ENCODE measurements around the gene PTPRM.

PTPRM gene

DNA sequence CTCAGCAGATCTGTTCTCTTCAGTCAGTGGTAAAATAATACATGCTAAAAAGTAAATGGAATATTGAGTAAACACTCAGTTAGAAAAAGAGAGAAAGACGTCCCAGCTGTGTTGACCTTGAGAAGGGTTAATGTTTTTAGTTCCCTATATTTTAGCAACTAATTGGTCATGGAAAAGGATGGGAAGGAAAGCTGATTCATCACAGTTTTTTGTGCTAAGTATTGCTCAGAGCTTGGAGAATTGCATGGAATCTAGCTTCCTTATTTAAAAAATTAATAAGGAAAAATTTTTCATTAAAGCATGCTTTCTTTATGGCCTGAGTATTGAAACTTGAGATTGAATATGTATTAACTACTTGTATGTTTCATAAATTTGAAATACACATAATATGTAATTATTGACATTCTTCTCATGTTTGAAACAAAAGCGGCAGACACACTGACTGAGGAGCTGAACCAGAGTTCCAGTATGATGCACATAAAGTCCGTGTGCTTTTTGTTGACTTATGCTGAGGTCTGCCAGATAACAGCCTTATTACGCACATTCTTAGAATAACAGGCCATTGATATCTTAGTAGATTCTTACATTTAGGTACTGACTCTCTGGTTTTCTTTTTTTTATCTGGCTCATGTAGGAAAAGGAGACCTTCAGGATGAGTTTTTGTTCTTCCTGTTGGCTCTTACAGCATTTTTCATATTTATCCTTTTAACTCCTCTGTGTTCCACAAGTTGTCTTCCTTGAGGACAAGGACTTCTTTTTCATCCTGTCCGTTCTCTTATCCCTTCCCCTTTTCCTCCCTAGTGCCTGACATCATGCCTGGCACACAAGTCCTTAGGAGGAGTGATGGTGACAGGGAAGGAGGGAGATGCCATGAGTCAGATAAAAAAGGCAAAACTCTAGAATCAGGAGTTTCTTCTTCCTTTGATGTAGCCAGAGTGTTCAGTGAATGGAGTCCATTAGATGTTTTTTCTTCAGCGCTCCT lies 194.1 kb downstream of the PTPRM start:
- H2AFZ ChIP-seq (ENCODE audit: low read length) = no peak overlapping the region
- DNase-seq = no peak
- no peaks in the 10 kb centered on the region for H3F3A ChIP-seq (ENCODE audit: insufficient read depth, low read length)
- no peak overlapping the region for H3K4me3 ChIP-seq (ENCODE audit: low read length)
- no peaks in the 10 kb centered on the region for H3K79me2 ChIP-seq (ENCODE audit: low read length)
- H3K27me3 ChIP-seq (replicated peaks; ENCODE audit: insufficient read depth, low read length) = no peaks in the 10 kb centered on the region
- no peaks in the 10 kb centered on the region for H3K9me3 ChIP-seq (replicated peaks; ENCODE audit: insufficient read depth, low read length)
- H3K9me2 ChIP-seq (replicated peaks; ENCODE audit: insufficient read depth, low read length) = no peaks in the 10 kb centered on the region
- no peak overlapping the region for H3K27ac ChIP-seq (ENCODE audit: low read length)
- H3K9ac ChIP-seq (ENCODE audit: low read length) = no peak overlapping the region
- H3K4me1 ChIP-seq (ENCODE audit: low read length) = no peaks in the 10 kb centered on the region
- no peak overlapping the region for H3K4me2 ChIP-seq (ENCODE audit: low read depth, low read length)
- H4K20me1 ChIP-seq (ENCODE audit: insufficient read depth, low read length) = no peaks in the 10 kb centered on the region
- no peaks in the 10 kb centered on the region for H3K36me3 ChIP-seq (replicated peaks; ENCODE audit: insufficient read depth, low read length)
- TF ChIP-seq EZH2phosphoT487 (IDR thresholded peaks at IDR 0.05; ENCODE audit: low read length) (no peak), EZH2 (optimal IDR thresholded peaks at IDR 0.05; ENCODE audit: low read depth, low read length) (no peak)
- TF ChIP-seq, protein P1, sequence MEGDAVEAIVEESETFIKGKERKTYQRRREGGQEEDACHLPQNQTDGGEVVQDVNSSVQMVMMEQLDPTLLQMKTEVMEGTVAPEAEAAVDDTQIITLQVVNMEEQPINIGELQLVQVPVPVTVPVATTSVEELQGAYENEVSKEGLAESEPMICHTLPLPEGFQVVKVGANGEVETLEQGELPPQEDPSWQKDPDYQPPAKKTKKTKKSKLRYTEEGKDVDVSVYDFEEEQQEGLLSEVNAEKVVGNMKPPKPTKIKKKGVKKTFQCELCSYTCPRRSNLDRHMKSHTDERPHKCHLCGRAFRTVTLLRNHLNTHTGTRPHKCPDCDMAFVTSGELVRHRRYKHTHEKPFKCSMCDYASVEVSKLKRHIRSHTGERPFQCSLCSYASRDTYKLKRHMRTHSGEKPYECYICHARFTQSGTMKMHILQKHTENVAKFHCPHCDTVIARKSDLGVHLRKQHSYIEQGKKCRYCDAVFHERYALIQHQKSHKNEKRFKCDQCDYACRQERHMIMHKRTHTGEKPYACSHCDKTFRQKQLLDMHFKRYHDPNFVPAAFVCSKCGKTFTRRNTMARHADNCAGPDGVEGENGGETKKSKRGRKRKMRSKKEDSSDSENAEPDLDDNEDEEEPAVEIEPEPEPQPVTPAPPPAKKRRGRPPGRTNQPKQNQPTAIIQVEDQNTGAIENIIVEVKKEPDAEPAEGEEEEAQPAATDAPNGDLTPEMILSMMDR (IDR thresholded peaks at IDR 0.05; ENCODE audit: low read length) = no peak

DNA sequence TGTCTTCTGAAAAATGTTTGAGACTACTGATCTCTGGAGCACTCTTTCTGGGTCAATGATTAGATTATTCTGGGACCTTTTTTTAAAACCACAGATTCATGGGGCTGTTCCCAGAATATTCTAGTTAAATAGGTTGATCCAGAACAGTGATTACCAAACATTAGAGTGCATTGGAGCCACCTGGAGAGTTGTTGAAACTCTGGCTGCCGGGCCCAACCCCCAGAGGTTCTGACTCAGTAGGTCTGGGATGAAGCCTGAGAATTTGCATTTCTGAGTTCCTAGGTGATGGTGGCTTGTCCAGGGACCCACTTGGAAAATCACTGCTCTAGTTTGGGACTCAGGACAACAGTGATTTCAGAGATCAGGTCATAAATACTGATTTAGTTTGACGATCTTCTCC lies 197.3 kb downstream of the PTPRM start:
- no peak overlapping the region for H3K4me3 ChIP-seq (ENCODE audit: low read length)
- no peak overlapping the region for H3K27ac ChIP-seq (ENCODE audit: low read length)
- H3K79me2 ChIP-seq (ENCODE audit: low read length) = no peaks in the 10 kb centered on the region
- TF ChIP-seq, protein P1 (IDR thresholded peaks at IDR 0.05; ENCODE audit: low read length) = no peak
- no peak for TF ChIP-seq EZH2 (optimal IDR thresholded peaks at IDR 0.05; ENCODE audit: low read depth, low read length)
- no peak for TF ChIP-seq EZH2phosphoT487 (IDR thresholded peaks at IDR 0.05; ENCODE audit: low read length)
- no peak for DNase-seq
- H3K4me2 ChIP-seq (ENCODE audit: low read depth, low read length) = no peak overlapping the region
- no peak overlapping the region for H2AFZ ChIP-seq (ENCODE audit: low read length)
- no peaks in the 10 kb centered on the region for H4K20me1 ChIP-seq (ENCODE audit: insufficient read depth, low read length)
- no peaks in the 10 kb centered on the region for H3K9me2 ChIP-seq (replicated peaks; ENCODE audit: insufficient read depth, low read length)
- no peaks in the 10 kb centered on the region for H3K27me3 ChIP-seq (replicated peaks; ENCODE audit: insufficient read depth, low read length)
- no peaks in the 10 kb centered on the region for H3K36me3 ChIP-seq (replicated peaks; ENCODE audit: insufficient read depth, low read length)
- no peaks in the 10 kb centered on the region for H3F3A ChIP-seq (ENCODE audit: insufficient read depth, low read length)
- H3K4me1 ChIP-seq (ENCODE audit: low read length) = no peaks in the 10 kb centered on the region
- H3K9me3 ChIP-seq (replicated peaks; ENCODE audit: insufficient read depth, low read length) = no peaks in the 10 kb centered on the region
- no peak overlapping the region for H3K9ac ChIP-seq (ENCODE audit: low read length)

DNA sequence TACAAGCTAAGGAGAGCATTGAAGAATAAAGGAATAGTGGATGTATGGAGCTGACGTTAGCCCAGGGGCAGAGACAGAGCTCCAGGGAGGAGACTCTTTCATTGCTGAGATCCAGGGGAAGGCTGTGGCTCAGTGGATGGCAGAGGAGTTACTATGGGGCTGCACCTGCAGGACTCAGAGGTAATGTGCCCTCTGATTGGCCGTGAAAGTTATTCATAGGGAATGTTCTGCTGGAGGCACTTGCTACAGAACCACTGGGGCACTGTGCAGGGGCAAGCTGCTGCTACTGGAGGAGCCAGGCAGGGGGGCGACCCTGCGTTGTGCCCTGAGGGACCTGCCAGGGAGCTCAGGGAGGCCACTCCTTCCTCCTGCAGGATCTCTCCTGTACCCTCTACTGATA lies 199.2 kb downstream of the PTPRM start:
- Histone ChIP-seq H3K27me3 (replicated peaks; ENCODE audit: insufficient read depth, low read length) (no peaks in the 10 kb centered on the region), H3K4me3 (ENCODE audit: low read length) (no peak overlapping the region), H2AFZ (ENCODE audit: low read length) (no peak overlapping the region), H3K9me2 (replicated peaks; ENCODE audit: insufficient read depth, low read length) (no peaks in the 10 kb centered on the region), H3K4me1 (ENCODE audit: low read length) (no peaks in the 10 kb centered on the region), H3K27ac (ENCODE audit: low read length) (no peak overlapping the region), H3K9ac (ENCODE audit: low read length) (no peak overlapping the region), H4K20me1 (ENCODE audit: insufficient read depth, low read length) (no peaks in the 10 kb centered on the region), H3F3A (ENCODE audit: insufficient read depth, low read length) (no peaks in the 10 kb centered on the region), H3K79me2 (ENCODE audit: low read length) (no peaks in the 10 kb centered on the region), H3K4me2 (ENCODE audit: low read depth, low read length) (no peak overlapping the region), H3K9me3 (replicated peaks; ENCODE audit: insufficient read depth, low read length) (no peaks in the 10 kb centered on the region), H3K36me3 (replicated peaks; ENCODE audit: insufficient read depth, low read length) (no peaks in the 10 kb centered on the region)
- no peak for TF ChIP-seq EZH2 (optimal IDR thresholded peaks at IDR 0.05; ENCODE audit: low read depth, low read length)
- TF ChIP-seq, protein P1 (IDR thresholded peaks at IDR 0.05; ENCODE audit: low read length) = no peak
- TF ChIP-seq EZH2phosphoT487 (IDR thresholded peaks at IDR 0.05; ENCODE audit: low read length) = no peak
- no peak for DNase-seq
